Stimulated activated naive CD8-positive, alpha-beta T cell treated with anti-CD3 and anti-CD28 coated beads, Interleukin-15, Interleukin-2, amounts not matched to agents 100 ng/mL and 50 ng/mL, for 24 hours (primary cell): ENCODE data around the gene TRIM17.

Experiments
- H3K27ac Mint-ChIP-seq: one replicate; pipeline ENCODE4 v1.8.0; 2021; ENCODE audit warnings: mild to moderate bottlenecking, mixed read lengths
- H3K27me3 Mint-ChIP-seq: one replicate; pipeline ENCODE4 v1.8.0; 2021; ENCODE audit warnings: mixed read lengths
- H3K36me3 Mint-ChIP-seq: one replicate; pipeline ENCODE4 v1.8.0; 2021; ENCODE audit warnings: low read depth, mixed read lengths
- H3K4me1 Mint-ChIP-seq: one replicate; pipeline ENCODE4 v1.8.0; 2021; ENCODE audit warnings: low read depth, mixed read lengths
- H3K4me3 Mint-ChIP-seq: one replicate; pipeline ENCODE4 v1.8.0; 2021; ENCODE audit warnings: mild to moderate bottlenecking, mixed read lengths
- H3K9me3 Mint-ChIP-seq: one replicate; pipeline ENCODE4 v1.8.0; 2021; ENCODE audit warnings: mixed read lengths

TRIM17 gene

GRCh38 chr1:228415221-228415620 is 1.4 kb downstream of the TRIM17 start:
- Mint-ChIP-seq H3K9me3 (no peaks in the 10 kb centered on the region), H3K27ac (no peak overlapping the region), H3K4me3 (peak overlapping the region; percentile 43), H3K36me3 (no peaks in the 10 kb centered on the region), H3K4me1 (peaks cover 11% of the 10 kb centered on the region), H3K27me3 (peaks cover 15% of the 10 kb centered on the region)

GRCh38 chr1:228414511-228415211 is 2.0 kb downstream of the TRIM17 start:
- Mint-ChIP-seq H3K27me3 (peaks cover 15% of the 10 kb centered on the region), H3K36me3 (no peaks in the 10 kb centered on the region), H3K27ac (no peak overlapping the region), H3K9me3 (no peaks in the 10 kb centered on the region), H3K4me1 (peaks cover 11% of the 10 kb centered on the region), H3K4me3 (no peak overlapping the region)

- no peak overlapping the region for H3K4me3 Mint-ChIP-seq
- peaks cover 11% of the 10 kb centered on the region for H3K27me3 Mint-ChIP-seq
- H3K36me3 Mint-ChIP-seq: no peaks in the 10 kb centered on the region
- peaks cover 12% of the 10 kb centered on the region for H3K4me1 Mint-ChIP-seq
- no peak overlapping the region for H3K27ac Mint-ChIP-seq
- no peaks in the 10 kb centered on the region for H3K9me3 Mint-ChIP-seq
Measured at GRCh38 chr1:228413241-228414010, 3.2 kb downstream of the TRIM17 start.

GRCh38 chr1:228411548-228412430 is 4.9 kb downstream of the TRIM17 start:
- Mint-ChIP-seq H3K4me3 (no peak overlapping the region), H3K4me1 (peaks cover 17% of the 10 kb centered on the region), H3K27ac (no peak overlapping the region), H3K9me3 (no peaks in the 10 kb centered on the region), H3K36me3 (no peaks in the 10 kb centered on the region), H3K27me3 (peaks cover 8% of the 10 kb centered on the region)

- Mint-ChIP-seq H3K27ac (no peak overlapping the region), H3K27me3 (peaks cover 7% of the 10 kb centered on the region), H3K9me3 (no peaks in the 10 kb centered on the region), H3K4me1 (peaks cover 16% of the 10 kb centered on the region), H3K36me3 (no peaks in the 10 kb centered on the region), H3K4me3 (no peak overlapping the region)
Measured at GRCh38 chr1:228411121-228411520, 5.5 kb downstream of the TRIM17 start.

GRCh38 chr1:228410671-228411070 is 6.0 kb downstream of the TRIM17 start:
- no peak overlapping the region for H3K4me3 Mint-ChIP-seq
- H3K36me3 Mint-ChIP-seq: no peaks in the 10 kb centered on the region
- no peaks in the 10 kb centered on the region for H3K9me3 Mint-ChIP-seq
- peaks cover 11% of the 10 kb centered on the region for H3K4me1 Mint-ChIP-seq
- H3K27ac Mint-ChIP-seq: no peak overlapping the region
- H3K27me3 Mint-ChIP-seq: peaks cover 3% of the 10 kb centered on the region

- Mint-ChIP-seq H3K9me3 (no peaks in the 10 kb centered on the region), H3K4me3 (no peak overlapping the region), H3K36me3 (peaks cover 4% of the 10 kb centered on the region), H3K27ac (no peak overlapping the region), H3K27me3 (no peaks in the 10 kb centered on the region), H3K4me1 (peaks cover 9% of the 10 kb centered on the region)
Measured at GRCh38 chr1:228410015-228410414, 6.6 kb downstream of the TRIM17 start.

- no peak overlapping the region for H3K4me3 Mint-ChIP-seq
- H3K36me3 Mint-ChIP-seq: peaks cover 12% of the 10 kb centered on the region
- peaks cover 18% of the 10 kb centered on the region for H3K4me1 Mint-ChIP-seq
- no peaks in the 10 kb centered on the region for H3K9me3 Mint-ChIP-seq
- no peak overlapping the region for H3K27ac Mint-ChIP-seq
- H3K27me3 Mint-ChIP-seq: no peaks in the 10 kb centered on the region
Measured at GRCh38 chr1:228408869-228409805, 7.5 kb downstream of the TRIM17 start.

- peak overlapping the region; percentile 49 for H3K4me3 Mint-ChIP-seq
- no peaks in the 10 kb centered on the region for H3K27me3 Mint-ChIP-seq
- peaks cover 20% of the 10 kb centered on the region for H3K36me3 Mint-ChIP-seq
- H3K27ac Mint-ChIP-seq: no peak overlapping the region
- H3K4me1 Mint-ChIP-seq: peaks cover 27% of the 10 kb centered on the region
- H3K9me3 Mint-ChIP-seq: no peaks in the 10 kb centered on the region
Measured at GRCh38 chr1:228408041-228408868, 8.4 kb downstream of the TRIM17 start.

- peaks cover 36% of the 10 kb centered on the region for H3K4me1 Mint-ChIP-seq
- peaks cover 26% of the 10 kb centered on the region for H3K36me3 Mint-ChIP-seq
- no peak overlapping the region for H3K27ac Mint-ChIP-seq
- peak overlapping the region; percentile 95 for H3K4me3 Mint-ChIP-seq
- no peaks in the 10 kb centered on the region for H3K9me3 Mint-ChIP-seq
- no peaks in the 10 kb centered on the region for H3K27me3 Mint-ChIP-seq
Measured at GRCh38 chr1:228407106-228408040, 9.3 kb downstream of the TRIM17 start.

GRCh38 chr1:228405979-228406228 is 10.8 kb downstream of the TRIM17 start:
- H3K27ac Mint-ChIP-seq: peak overlapping the region; percentile 88
- H3K4me3 Mint-ChIP-seq: peak overlapping the region; percentile 95
- H3K36me3 Mint-ChIP-seq: peaks cover 31% of the 10 kb centered on the region

GRCh38 chr1:228405200-228405978 is 11.3 kb downstream of the TRIM17 start:
- Mint-ChIP-seq H3K4me3 (peak overlapping the region; percentile 95), H3K9me3 (no peaks in the 10 kb centered on the region), H3K27me3 (no peaks in the 10 kb centered on the region), H3K27ac (peak overlapping the region; percentile 88), H3K4me1 (peaks cover 44% of the 10 kb centered on the region), H3K36me3 (peaks cover 35% of the 10 kb centered on the region)

More at GRCh38 chr1:228405979-228406228, 10.8 kb downstream of the TRIM17 start:
- H3K27me3 Mint-ChIP-seq: no peaks in the 10 kb centered on the region
- peaks cover 44% of the 10 kb centered on the region for H3K4me1 Mint-ChIP-seq
- H3K9me3 Mint-ChIP-seq: no peaks in the 10 kb centered on the region
